Measurements from ENCODE around the gene KATNB1.

GRCh38 chr16:57690782-57691471 lies 44.6 kb upstream of the KATNB1 start:
- TF ChIP-seq, protein P1, sequence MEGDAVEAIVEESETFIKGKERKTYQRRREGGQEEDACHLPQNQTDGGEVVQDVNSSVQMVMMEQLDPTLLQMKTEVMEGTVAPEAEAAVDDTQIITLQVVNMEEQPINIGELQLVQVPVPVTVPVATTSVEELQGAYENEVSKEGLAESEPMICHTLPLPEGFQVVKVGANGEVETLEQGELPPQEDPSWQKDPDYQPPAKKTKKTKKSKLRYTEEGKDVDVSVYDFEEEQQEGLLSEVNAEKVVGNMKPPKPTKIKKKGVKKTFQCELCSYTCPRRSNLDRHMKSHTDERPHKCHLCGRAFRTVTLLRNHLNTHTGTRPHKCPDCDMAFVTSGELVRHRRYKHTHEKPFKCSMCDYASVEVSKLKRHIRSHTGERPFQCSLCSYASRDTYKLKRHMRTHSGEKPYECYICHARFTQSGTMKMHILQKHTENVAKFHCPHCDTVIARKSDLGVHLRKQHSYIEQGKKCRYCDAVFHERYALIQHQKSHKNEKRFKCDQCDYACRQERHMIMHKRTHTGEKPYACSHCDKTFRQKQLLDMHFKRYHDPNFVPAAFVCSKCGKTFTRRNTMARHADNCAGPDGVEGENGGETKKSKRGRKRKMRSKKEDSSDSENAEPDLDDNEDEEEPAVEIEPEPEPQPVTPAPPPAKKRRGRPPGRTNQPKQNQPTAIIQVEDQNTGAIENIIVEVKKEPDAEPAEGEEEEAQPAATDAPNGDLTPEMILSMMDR (conservative IDR thresholded peaks at IDR 0.05 in 1 of 2, IDR thresholded peaks at IDR 0.05 in 1 of 2; ENCODE audit: low read depth in 1 of 2, low read length in 2 of 2): no peak
- no peak for TF ChIP-seq EZH2 (IDR thresholded peaks at IDR 0.05; ENCODE audit: low read length, missing control alignments)
